PC-3 (cell line): ENCODE measurements around the gene NTN1. TPM values are rescaled to one million over a fixed set of nuclear protein-coding genes. Genes with fewer than 3 reads are reported as not detected.

ENCODE experiments used
- ATAC-seq: fragments of 200-7000 bp; cut with Tn5 transposase; 2 replicates; pipeline ENCODE4 v1.9.1; 2020; ENCODE audit warnings: mild to moderate bottlenecking, moderate library complexity
- BruUV-seq: library from RNA; stranded (reverse); fragments of 400-500 nt; replicated peaks from 2 replicates; lab custom pipeline; 2021; lab: Mats Ljungman, UMichigan
- CTCF ChIA-PET: fragments of 300-600 bp; sonication (Branson Sonifier 250); formaldehyde crosslinking; loops from one replicate; lab custom pipeline; 2022; ENCODE audit warnings: antibody characterized with exemption; lab: Charles Lee
- POLR2A ChIA-PET: fragments of 300-600 bp; sonication (Branson Sonifier 250); formaldehyde crosslinking; loops from one replicate; lab custom pipeline; 2022; ENCODE audit warnings: antibody characterized with exemption; ENCODE audit not compliant: unreplicated experiment; lab: Charles Lee
- DNase-seq: peaks from one replicate; pipeline ENCODE4 v3.0.0-alpha.2; 2015
- H2AFZ ChIP-seq: fragments of 300-600 bp; sonication (generic); 2 replicates; pipeline ENCODE4 v1.6.0; 2016; ENCODE audit warnings: antibody characterized with exemption, low read length
- H3F3A ChIP-seq: fragments of 300-600 bp; sonication (generic); one replicate; pipeline ENCODE4 v1.6.0; 2017; ENCODE audit warnings: antibody characterized with exemption, low read length, control low read depth, mild to moderate bottlenecking; ENCODE audit not compliant: unreplicated experiment
- H3K27ac ChIP-seq: fragments of 300-600 bp; sonication (generic); 2 replicates; pipeline ENCODE4 v1.5.1; 2016; ENCODE audit warnings: mild to moderate bottlenecking, low read length
- H3K27me3 ChIP-seq: fragments of 300-600 bp; sonication (generic); 2 replicates; pipeline ENCODE4 v1.6.1; 2016; ENCODE audit warnings: low read length, mixed read lengths
- H3K36me3 ChIP-seq: fragments of 300-600 bp; sonication (generic); 2 replicates; pipeline ENCODE4 v1.6.1; 2016; ENCODE audit warnings: low read depth, mixed run types, low read length, mixed read lengths
- H3K4me1 ChIP-seq: fragments of 300-600 bp; sonication (generic); 2 replicates; pipeline ENCODE4 v1.5.1; 2016; ENCODE audit warnings: low read length; ENCODE audit not compliant: insufficient read depth
- H3K4me2 ChIP-seq: fragments of 300-600 bp; sonication (generic); 2 replicates; pipeline ENCODE4 v1.6.0; 2016; ENCODE audit warnings: low read length
- H3K4me3 ChIP-seq: fragments of 300-600 bp; sonication (generic); 2 replicates; pipeline ENCODE4 v1.5.1; 2016; ENCODE audit warnings: mild to moderate bottlenecking, low read length, mixed read lengths
- H3K79me2 ChIP-seq: fragments of 300-600 bp; sonication (generic); 2 replicates; pipeline ENCODE4 v1.6.1; 2017; ENCODE audit warnings: low read length, mixed read lengths
- H3K9ac ChIP-seq: fragments of 300-600 bp; sonication (generic); 2 replicates; pipeline ENCODE4 v1.6.0; 2016; ENCODE audit warnings: mild to moderate bottlenecking, low read length
- H3K9me2 ChIP-seq: fragments of 300-600 bp; sonication (generic); replicated peaks from 2 replicates; pipeline ENCODE4 v1.6.1; 2016; ENCODE audit warnings: mixed run types, low read length, mixed read lengths
- H3K9me3 ChIP-seq: fragments of 300-600 bp; sonication (generic); 2 replicates; pipeline ENCODE4 v1.6.1; 2016; ENCODE audit warnings: low read length, mixed read lengths
- H4K20me1 ChIP-seq: fragments of 300-600 bp; sonication (generic); 2 replicates; pipeline ENCODE4 v1.6.1; 2016; ENCODE audit warnings: low read length, mixed read lengths
- EZH2 ChIP-seq: fragments of 300-600 bp; sonication (generic); IDR thresholded peaks from one replicate; pipeline ENCODE4 v1.6.1; 2017; ENCODE audit warnings: antibody characterized with exemption, mild to moderate bottlenecking, low read length; ENCODE audit not compliant: unreplicated experiment
- EZH2phosphoT487 ChIP-seq: fragments of 300-600 bp; sonication (generic); IDR thresholded peaks from 2 replicates; pipeline ENCODE4 v1.6.1; 2018; ENCODE audit warnings: mild to moderate bottlenecking, antibody characterized with exemption, low read length, borderline replicate concordance
- intact Hi-C: fragments of 100-400 bp; cut with micrococcal nuclease; formaldehyde crosslinking; loops from 2 replicates; pipeline ENCODE4 v1.9.0; 2023
- total RNA-seq: library from RNA; depleted of rRNA; stranded (reverse); fragments of >200 nt; gene quantifications from 2 replicates; pipeline ENCODE4 v1.2.3, GENCODE V29; 2014
- TF ChIP-seq, protein P1 (sequence below): fragments of 300-600 bp; sonication (generic); conservative IDR thresholded peaks from 2 replicates; pipeline ENCODE4 v1.5.1; 2017; ENCODE audit warnings: antibody characterized with exemption, low read depth, mild to moderate bottlenecking, low read length

The NTN1 gene
- total RNA-seq, 1 experiment from 2014 or later: 0.22 TPM

DNA sequence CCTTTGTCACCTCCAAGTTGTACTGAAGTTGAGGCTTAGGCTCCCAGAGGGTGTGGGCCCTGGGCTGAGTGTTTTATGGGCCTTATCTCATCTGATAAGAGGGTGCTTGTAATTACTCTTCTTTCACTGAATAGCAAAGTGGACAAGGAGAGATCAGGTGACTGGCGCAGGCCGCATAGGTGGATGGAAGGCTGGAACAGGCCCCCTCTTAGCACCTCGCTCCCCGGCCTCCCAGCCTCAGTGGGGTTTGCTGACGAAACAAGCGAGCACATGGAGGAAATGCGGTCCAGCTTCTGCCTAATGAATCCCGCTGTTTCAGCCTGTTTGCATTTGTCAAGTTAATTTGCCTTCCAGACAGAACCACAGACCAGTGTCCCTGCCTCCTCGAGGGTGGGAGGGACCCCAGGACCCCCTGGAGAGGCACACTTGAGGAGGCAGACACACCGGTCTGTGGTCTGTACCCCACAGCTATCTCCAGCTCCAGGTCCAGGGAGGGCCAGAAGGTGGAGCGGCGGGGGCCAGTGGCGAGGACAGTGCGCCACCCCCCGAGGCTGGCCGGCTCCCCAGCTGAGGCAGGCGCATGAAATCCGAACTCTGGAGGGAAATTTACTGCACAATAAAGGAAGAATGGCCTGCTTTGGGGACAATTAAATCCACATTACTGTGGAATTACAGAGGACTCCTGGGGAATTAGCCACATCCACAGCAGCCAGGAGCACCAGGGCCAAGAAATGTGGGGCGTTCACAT is 123.4 kb downstream of the NTN1 start:
- Histone ChIP-seq H3K36me3 (no peaks in the 10 kb centered on the region), H3K4me1 (no peaks in the 10 kb centered on the region), H3K9ac (no peak overlapping the region), H3K27me3 (peaks cover 16% of the 10 kb centered on the region), H3K27ac (no peak overlapping the region), H3K4me2 (no peak overlapping the region), H3K79me2 (no peaks in the 10 kb centered on the region), H3F3A (no peaks in the 10 kb centered on the region), H3K4me3 (no peak overlapping the region), H4K20me1 (no peaks in the 10 kb centered on the region), H2AFZ (no peak overlapping the region), H3K9me3 (no peaks in the 10 kb centered on the region), H3K9me2 (no peaks in the 10 kb centered on the region)
- BruUV-seq: no TSS peak
- intact Hi-C loops: no loop called here
- ATAC-seq (no peak), DNase-seq (no peak)
- CTCF ChIA-PET: no interaction called here
- POLR2A ChIA-PET: no interaction called here
- TF ChIP-seq EZH2phosphoT487 (no peak), EZH2 (no peak)
- TF ChIP-seq, protein P1, sequence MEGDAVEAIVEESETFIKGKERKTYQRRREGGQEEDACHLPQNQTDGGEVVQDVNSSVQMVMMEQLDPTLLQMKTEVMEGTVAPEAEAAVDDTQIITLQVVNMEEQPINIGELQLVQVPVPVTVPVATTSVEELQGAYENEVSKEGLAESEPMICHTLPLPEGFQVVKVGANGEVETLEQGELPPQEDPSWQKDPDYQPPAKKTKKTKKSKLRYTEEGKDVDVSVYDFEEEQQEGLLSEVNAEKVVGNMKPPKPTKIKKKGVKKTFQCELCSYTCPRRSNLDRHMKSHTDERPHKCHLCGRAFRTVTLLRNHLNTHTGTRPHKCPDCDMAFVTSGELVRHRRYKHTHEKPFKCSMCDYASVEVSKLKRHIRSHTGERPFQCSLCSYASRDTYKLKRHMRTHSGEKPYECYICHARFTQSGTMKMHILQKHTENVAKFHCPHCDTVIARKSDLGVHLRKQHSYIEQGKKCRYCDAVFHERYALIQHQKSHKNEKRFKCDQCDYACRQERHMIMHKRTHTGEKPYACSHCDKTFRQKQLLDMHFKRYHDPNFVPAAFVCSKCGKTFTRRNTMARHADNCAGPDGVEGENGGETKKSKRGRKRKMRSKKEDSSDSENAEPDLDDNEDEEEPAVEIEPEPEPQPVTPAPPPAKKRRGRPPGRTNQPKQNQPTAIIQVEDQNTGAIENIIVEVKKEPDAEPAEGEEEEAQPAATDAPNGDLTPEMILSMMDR: no peak

DNA sequence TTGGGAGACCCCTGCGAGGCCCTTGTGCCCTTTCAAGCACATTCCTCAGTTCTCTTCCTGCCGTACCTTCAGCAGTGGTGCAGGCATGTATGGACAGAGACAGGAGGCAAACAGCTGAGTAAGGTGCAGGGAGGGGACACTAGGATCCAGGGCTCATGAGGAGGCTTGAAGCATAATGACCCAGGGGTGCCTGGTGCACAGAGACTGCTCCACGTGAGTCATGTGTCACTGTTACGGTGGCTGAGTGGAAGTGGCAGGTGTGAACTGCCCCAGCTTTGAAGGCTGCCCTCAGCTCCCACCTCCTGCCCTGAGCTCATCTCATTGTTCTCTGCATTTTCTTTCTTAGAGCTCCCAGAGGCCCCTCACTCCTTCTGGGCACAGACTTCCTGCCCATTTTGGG is 124.8 kb downstream of the NTN1 start:
- ATAC-seq: no peak
- TF ChIP-seq EZH2 (no peak), EZH2phosphoT487 (no peak)
- TF ChIP-seq, protein P1: no peak
- DNase-seq: no peak
- no peaks in the 10 kb centered on the region for H3K9me2 ChIP-seq
- H4K20me1 ChIP-seq: no peaks in the 10 kb centered on the region
- POLR2A ChIA-PET: no interaction called here
- H3K27ac ChIP-seq: no peak overlapping the region
- no peaks in the 10 kb centered on the region for H3K4me1 ChIP-seq
- no peaks in the 10 kb centered on the region for H3K36me3 ChIP-seq
- no peak overlapping the region for H2AFZ ChIP-seq
- H3K27me3 ChIP-seq: peaks cover 16% of the 10 kb centered on the region
- H3K79me2 ChIP-seq: no peaks in the 10 kb centered on the region
- CTCF ChIA-PET: no interaction called here
- no peaks in the 10 kb centered on the region for H3F3A ChIP-seq
- no peak overlapping the region for H3K9ac ChIP-seq
- no peak overlapping the region for H3K4me2 ChIP-seq
- H3K9me3 ChIP-seq: no peaks in the 10 kb centered on the region
- H3K4me3 ChIP-seq: no peak overlapping the region
- intact Hi-C loops: no loop called here
- no TSS peak for BruUV-seq

DNA sequence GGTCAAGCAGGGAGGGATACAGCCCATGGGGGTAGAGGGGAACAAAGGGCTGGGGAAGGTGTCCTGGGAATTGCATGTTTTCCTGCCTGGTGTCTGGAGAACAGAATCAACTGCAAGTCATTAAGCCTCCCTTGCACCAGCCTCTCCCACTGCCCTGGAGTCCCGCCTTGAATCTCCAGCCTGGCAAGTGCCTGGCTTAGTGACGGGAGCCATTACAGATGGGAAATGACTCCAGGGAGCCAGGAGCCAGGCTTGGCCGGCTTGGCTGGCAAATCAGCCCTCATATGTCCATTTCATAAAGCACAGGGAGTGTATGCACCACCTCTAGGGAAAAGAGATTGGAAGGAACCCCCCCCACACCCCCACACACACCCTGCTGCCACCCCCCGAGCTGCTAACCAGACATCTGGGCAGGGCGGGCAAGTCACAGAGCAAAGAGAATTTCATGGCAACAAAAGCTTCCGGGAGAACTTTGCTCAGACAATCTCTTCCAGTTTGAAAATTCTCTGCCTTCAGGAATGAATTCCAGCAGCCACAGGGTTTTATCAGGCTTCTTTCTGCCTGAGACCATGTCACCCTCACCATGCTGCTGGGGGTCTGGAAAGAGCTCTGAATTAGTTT is 127.7 kb downstream of the NTN1 start:
- no peak for ATAC-seq
- Histone ChIP-seq H3K36me3 (no peaks in the 10 kb centered on the region), H3K4me3 (no peak overlapping the region), H3K9ac (no peak overlapping the region), H3K79me2 (no peaks in the 10 kb centered on the region), H4K20me1 (no peaks in the 10 kb centered on the region), H3K9me2 (no peaks in the 10 kb centered on the region), H3K27ac (no peak overlapping the region), H2AFZ (no peak overlapping the region), H3K4me1 (no peaks in the 10 kb centered on the region), H3K4me2 (no peak overlapping the region), H3K27me3 (peaks cover 20% of the 10 kb centered on the region), H3F3A (no peaks in the 10 kb centered on the region), H3K9me3 (no peaks in the 10 kb centered on the region)
- TF ChIP-seq EZH2phosphoT487: no peak
- no peak for TF ChIP-seq EZH2
- TF ChIP-seq, protein P1: no peak
- BruUV-seq: no TSS peak
- POLR2A ChIA-PET: no interaction called here
- CTCF ChIA-PET: no interaction called here
- DNase-seq: no peak
- intact Hi-C loops: no loop called here
